HG03354 (cell line): ENCODE data around the gene BTG1.

Experiments used
- ATAC-seq: cut with Tn5 transposase; IDR thresholded peaks from one replicate; pipeline ENCODE4 v1.9.1; 2021; ENCODE audit warnings: mild to moderate bottlenecking; ENCODE audit not compliant: unreplicated experiment, poor library complexity, severe bottlenecking

Gene BTG1, protein sequence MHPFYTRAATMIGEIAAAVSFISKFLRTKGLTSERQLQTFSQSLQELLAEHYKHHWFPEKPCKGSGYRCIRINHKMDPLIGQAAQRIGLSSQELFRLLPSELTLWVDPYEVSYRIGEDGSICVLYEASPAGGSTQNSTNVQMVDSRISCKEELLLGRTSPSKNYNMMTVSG

DNA sequence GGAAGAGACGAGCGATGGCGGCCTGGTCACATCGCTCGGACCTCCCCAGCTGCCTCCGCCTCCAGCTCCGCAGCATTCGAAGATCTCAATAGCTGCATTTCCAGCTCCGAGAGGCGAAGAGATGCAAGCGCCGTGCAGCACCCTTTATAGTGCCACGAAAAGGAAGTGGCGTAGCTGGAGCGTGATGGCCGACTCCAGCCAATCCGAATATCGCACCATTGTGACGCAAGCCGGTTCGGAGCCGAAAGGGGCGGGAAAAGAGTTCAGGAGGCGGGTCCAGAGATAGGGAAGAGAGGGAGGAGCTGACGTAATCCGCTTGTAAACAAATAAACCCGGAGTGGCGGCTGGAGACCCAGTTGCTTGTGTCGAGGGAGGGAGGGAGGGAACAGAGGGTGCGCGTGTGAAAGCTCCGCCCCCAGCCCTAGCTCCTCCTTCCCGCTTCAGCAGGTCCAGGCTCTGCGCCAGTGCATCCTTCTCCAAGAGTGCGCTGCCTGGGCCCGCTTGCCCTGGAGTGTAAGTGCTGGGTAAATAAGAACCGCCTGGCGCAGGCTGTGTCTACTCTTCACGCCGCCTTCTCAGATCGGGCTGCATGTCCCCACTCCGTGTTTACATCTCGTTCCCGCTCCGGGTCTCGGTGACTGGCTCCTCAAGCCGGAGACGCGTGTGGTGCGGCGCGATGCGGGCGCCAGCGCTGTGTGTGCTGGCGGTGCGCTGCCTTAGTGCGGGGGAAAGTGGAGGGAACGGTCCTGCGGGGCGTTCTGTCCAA, at the start of gene BTG1:
BTG1 (minus strand) TSS at position 116 of the 766 bp plus-strand sequence. CDS start 311 bp downstream, outside the sequence.
- ATAC-seq: peak; percentile 78

DNA sequence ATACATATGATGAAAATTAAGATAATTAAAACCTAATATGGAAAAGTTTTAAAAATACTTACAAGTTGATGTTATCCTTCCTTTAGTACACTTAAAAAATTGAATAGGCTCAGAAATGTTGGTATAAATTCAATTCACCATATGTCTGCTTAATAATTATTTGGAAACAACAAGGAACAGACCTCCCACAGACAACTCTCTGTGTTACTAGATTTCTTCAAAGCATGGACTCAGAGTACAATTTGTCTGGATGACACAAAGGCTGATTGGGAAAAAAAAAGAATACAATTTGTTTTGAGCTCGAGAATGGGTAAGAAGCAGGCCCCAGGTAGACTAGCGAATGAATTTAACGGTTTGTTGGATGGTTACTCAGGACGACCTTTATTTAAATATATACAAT, 48.9 kb upstream of the BTG1 start:
- no peak for ATAC-seq

DNA sequence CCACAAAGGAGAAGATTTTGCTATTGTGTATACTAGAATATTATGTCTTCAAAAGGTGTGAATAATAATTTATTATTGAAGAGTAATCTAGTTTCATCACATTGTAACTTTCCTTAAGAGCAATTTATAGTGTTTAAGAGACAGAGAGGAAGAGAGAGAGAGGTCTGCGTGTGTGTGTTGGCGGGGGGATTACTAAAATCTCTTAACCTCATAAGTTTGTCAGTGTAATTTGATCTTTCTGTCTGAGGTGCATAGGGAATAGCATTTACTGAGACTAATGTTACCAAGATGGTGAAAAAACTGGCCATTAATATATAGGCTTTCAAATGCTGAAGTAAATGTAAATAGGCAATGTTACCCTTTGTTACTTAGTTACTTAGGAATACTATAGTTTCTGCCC, 48.2 kb upstream of the BTG1 start:
- ATAC-seq: no peak

DNA sequence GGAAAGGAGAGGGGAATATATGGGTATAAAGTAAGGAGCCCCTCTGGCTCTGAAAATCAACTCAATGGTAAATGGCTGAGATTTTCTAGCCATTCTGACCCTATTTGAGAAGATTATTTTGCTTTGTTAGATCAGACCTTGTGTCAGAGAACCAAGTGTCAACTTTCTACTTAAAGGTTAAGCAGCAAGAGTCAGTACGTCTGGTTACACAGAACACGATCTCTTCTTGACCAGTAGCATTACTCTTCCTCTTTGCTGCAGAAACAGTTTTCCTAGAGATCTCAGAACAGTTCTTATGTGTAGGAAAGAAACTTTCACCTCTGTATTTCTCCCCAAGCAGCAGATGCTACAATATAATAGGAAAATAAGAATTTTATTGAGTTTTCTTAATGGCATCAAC, 47.4 kb upstream of the BTG1 start:
- no peak for ATAC-seq

DNA sequence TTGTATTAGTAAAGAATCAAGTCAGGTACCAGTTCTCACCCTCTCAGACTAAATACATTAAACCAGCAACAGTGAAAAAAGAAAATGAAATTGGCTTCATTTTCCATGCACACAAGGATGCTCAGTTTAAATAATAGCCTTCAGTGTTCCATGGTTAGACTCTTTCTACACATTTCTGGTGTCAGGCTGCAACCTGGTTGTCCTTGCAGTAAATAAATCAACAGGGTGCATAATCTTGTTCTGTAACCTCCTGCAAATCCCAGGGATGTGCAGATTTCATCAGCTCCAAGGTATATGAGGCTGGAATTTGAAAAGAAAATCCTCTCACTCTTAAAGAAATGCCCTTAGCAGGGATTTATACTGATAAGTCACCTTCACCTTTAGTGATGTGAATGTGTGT, 46.7 kb upstream of the BTG1 start:
- ATAC-seq: no peak

DNA sequence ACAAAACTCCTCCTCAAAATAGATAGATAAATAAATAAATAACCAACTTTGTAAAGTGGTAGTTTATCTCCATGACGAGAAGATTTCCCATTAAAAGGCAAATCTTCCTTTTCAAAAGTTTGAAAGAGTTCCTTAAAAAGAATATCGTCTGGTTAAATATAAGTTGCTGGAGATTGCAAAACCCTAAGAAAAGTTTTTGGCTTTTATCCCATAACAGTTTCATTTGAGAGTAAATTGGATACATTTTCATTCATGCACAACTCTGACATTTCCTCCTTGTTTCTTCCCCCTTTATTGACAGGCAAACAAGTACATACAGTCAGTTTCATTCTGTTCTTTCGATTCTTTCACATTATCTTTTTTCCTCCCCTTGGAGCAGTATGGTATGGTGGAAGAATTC, 45.4 kb upstream of the BTG1 start:
- no peak for ATAC-seq

DNA sequence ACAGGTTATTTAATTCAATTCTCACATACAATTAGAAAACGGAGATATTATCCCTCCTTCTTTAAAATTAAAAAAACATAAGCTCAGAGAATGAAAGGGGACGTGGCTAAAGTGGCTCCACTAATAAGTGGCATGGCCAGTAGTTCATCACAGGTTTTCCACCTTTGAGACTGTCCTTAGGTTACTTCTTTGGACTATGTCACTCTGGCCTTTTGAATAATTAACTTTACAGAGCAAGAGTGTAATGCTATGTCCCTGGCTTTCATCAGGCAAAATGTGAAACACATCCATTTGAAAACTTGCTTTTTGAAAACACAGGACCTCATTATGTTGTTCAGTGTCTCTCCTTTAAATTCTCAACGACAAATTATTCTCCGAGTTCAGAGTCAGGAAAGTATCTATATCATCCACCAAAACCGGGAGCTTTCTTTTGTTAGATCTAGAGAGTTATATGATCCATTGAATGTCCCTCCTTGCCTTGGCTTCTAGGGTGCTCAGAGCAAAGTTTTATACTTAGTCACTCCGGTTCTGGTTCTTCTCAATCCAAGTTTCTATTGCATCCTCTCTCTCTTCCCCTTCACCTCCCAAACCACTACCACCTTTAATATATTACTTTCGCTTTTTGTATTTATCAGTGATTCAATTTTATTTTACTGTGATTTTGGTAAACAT, 43.0 kb upstream of the BTG1 start:
- ATAC-seq: no peak

DNA sequence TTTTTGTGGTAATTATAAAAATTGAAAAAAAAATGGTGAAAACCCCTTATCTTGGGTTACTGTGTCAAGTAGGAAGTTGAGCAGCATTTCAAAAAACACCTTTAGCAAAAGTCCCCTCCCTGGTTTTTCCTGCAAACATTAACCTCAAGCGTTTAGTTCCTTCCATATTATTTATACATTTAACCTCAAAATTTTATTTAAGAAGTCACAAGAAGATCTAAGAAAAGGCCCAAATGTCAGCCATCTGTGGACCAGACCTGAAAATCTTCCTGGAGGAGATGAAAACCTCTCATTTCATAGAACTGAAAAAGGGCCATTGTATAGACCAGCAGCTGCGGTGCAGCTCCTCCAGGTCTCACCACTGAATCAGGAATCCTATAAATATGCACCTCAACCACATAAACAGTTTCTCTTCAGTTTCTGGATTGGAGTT, 40.4 kb upstream of the BTG1 start:
- no peak for ATAC-seq

DNA sequence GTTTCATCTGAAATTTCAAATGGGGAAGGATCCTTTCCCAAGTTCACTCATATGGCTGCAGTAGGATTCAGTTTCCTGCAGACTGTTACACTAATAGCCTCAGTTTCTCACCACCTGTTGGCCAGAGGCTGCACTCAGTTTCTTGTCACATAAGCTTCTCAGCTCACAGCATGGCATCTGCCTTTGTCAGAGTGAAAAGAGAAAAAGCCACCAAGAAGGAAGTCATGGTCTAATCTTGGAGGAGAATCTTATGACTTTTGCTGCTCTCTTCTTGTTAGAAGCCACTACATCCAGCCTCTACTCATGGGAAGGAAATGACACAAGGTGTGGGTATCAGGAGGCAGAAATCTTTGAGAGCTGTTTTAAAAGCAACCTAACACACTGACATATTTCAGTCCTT, 39.4 kb upstream of the BTG1 start:
- peak; percentile 61 for ATAC-seq

DNA sequence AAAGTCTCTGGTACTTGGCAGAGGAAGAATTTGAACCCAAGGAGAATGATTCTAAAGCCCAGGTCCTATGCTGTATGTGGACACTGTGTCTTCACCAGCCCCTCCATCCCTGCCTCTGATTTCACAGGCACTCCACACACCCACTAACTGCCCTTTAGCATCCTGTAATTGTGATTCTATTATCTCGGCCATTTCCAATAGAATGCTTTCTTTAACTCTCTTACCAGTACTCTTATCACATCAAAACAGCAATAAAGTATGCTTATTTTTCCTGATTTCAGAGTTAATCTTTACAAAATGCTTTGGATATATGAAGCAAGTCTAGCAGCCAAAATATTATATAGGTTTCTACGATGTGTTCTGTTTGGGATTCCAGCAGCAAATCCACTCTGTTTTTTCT, 37.9 kb upstream of the BTG1 start:
- ATAC-seq: no peak

DNA sequence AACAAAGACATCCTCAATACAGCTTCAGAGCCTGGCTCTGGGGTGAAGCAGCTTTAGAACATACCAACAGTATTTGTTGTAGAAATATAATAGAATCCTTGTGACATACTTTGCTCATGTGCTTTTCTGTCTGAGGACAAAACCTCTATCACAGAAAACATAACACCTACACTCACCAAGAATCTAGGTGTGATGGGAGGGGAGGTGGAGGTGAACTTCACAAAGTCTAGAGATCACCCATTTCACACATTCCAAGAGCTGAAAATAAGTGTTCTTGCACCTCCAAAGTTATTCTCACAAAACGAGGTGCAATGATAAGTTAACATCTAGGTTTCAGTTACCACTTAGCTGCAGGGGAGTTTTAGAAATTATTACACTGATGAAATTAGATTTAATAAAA, 32.7 kb upstream of the BTG1 start:
- no peak for ATAC-seq

DNA sequence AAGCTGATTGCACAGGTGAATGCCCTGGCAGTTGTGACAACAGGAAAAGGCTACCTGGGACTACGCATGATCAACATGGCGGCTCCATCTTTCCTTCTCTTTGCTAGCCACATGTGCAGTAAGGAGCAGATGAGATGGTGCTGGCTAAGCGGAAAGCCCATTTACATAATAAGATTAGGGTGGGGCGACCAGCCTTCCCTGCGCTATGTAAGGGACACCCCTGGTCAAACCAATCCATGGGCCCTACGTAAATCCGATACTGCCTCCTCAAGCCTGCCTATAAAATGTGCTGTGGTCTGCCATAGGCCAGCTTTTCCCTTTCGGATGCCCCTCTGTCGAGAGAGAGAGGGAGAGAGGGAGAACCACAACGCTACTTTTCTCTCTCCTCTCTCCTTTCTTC, 31.0 kb upstream of the BTG1 start:
- no peak for ATAC-seq

DNA sequence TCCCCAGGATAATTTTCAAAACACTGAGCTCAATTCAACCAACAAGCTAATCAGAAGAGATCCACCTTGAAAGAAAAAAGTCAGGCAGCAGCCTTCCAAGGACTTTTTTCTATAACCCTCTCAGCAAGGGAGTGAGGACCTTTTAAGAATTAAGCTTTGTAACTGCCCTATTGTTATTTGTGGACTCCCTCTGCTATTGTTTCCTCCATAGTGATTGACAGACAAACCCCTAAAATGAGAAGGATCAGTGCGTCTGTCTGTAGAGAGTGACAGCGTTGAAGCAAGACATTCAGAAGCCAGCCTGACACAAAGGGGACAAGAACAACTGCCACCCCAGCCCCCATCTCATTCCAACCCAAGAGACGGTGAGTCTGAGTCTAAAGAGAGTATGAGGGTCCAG, 30.3 kb upstream of the BTG1 start:
- no peak for ATAC-seq

DNA sequence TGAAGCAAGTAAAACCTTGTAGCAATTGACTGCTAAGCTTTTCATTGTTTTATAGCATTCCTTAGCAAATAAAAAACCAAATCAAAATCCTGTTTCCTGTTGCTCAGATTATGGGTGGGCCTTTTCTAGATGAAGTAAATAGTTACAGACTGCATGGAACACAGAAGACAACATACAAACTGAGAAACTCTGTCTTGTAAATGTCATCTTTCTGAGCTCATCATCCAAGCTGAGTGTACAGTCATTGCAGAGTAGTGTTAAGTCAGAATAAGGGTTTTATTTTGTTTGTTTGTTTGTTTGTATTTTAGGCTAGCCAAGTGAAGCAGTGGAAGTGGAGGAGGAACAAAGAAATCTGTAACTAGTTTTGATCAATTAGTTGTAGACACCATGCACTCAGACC, 24.4 kb upstream of the BTG1 start:
- no peak for ATAC-seq

DNA sequence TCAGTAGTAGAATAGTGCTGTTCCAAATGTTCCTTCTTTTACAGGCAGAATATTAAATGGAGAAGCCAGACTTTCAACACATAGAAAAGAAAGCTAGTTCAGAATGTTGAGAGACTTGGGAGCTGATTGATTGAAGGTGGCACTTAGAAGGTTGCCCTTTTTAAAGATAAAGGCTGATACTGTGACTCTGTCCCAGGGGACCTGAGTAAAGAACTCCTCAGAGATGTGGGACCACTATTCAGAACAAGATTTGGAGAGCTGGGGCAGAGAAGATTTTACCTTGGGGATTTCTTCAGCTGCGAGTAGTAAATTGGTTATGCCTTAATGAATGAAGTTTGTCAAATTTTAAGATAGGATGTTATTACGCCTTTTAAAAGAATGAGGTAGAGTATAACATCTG, 21.4 kb upstream of the BTG1 start:
- ATAC-seq: no peak

DNA sequence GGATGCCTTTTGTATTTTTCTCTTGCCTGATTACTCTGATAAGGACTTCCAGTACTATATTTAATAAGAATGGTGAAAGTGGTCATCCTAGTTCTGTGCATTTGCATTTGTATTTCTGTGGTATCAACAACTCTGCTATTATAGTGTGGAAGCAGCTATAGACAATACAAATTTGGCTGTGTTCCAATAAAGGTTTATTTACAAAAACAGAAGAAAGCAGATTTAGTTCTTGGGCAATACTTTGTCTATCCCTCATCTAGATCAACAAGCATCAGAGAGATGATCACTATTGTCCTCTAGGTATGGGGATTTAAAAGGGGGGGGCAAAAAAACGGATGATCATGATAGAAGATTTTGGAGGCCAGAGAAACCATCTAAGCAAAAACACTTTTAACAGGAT, 19.1 kb upstream of the BTG1 start:
- no peak for ATAC-seq

DNA sequence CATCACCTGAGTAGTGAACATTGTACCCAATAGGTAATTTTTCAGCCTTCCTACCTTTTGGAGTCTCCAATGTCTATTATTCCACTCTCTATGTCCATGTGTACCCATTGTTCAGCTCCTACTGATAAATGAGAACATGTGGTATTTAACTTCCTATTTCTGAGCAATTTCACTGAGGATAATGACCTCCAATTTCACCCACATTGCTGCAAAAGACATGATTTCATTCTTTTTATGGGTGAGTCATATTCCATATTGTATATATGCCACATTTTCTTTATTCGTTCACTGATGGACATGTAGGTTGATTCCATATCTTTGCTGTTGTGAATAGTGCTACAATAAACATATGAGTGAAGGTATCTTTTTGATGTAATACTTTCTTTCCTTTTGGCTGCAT, 16.4 kb upstream of the BTG1 start:
- no peak for ATAC-seq

DNA sequence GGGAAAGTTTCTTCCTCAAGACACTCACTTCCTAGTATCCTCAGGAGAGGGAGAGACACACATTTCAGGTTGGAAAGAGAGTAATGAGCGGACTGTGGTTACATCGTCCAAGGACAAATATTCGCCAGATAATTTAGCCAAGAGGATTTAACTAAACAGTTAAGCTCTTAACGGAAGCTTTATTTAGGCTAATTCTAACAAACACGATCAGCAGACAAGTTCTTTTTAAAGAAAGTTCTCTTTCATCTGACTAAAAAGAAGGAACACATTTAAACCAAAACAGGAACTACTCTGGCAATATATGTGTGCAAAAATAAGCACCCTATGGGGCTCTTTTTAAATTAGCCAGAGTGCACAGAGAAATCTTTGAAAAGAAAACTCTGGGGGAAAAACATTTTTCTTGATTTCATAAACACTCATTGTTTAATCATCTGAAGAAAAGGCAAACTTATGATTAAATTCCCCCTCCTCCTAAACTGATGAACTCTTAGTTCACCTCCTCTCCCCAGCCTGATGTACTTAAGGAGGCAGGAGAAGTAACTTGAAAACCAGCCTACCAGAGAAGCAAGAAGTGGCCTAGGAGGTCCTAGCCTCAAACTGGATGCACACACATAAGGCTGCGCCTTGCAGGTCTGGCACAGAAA, 13.3 kb upstream of the BTG1 start:
- ATAC-seq: peak; percentile 54

DNA sequence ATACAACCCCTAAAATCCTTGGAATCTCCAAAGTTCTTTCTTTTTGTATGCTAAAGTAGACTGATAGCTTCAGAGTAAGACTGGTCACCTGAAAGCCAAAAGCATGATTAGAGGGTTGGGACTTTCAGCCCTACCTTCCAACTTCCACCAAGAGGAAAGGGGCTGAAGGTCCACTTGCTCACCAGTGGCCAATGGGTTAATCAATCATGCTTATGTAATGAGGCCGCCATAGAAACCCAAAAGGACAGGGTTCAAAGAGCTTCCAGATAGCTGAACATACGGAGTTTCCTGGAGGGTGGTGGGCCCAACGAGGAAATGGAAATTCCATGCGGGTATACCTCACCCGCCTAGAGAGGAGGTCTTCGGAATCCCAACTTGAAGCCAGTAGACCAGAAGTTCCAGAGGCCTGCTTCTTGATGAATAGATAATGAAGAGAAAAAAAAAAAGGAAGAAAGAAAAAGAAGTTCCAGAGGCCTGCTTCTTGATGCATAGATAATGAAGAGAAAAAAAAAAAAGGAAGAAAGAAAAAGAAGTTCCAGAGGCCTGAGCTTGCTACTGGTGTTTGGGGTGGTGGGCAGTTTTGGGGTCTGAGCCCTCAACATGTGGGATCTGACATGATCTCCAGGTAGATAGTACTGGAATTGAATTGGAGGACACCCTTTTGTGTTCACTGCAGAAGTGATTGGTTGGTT, 11.2 kb upstream of the BTG1 start:
- no peak for ATAC-seq

DNA sequence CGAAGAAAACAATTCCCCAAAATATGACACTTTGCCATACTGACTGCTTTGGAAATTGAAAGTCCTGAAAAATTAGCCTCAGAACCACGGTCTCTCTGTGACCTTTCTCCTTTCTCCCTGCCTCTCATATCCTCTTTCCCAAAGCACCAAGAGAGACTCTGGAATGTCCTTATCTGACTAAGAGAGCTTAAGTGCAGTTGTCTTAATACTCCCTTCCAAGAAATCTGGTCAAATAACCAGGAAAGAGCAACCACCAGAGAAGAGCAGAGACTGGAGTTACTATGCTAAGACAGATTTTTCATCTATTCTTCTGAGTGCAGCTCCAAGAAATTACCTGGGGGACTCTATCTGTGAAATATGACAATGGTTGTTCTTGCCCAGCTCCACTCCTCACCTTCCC, 10.5 kb upstream of the BTG1 start:
- ATAC-seq: no peak
